ENCODE data around the gene CTDNEP1. TPM values are rescaled to one million over a fixed set of nuclear protein-coding genes. Genes with fewer than 3 reads are reported as not detected.

The CTDNEP1 gene
- total RNA-seq, 1 donor: 31.8 TPM

DNA sequence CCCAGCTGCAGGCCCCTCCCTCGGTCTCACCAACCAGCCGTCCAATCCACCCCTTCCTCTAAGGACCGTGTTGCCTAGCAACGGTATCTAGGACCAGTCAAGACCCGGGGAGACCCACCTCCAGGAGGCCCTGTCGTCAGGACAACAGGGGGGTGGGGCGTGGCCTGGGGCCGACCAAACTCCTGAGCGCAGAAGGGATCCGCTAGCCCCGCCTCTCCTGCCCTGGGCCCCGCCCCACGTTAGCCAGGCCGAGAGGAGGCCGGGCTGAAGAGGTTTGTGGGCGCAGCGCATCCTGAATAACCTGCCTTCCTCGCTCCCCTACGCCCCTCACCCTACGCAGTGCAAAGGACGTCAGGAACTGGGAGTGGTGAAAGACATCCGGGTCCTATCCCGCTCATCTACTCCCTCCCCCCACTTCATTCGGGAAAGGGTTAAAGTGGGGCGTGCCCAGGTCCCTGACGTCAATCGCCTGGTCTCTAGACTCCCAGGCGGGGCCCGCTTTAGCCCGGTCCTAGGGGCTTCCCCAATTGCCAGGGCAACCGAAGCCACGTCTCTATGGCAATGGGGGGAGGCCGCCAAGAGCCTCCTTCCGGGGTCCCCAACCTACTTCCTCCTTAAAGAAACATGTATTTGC lies 46.6 kb downstream of the CTDNEP1 start:
- Histone ChIP-seq H3K4me1 (ENCODE audit: insufficient read depth, low read length) (peaks cover 8% of the 10 kb centered on the region), H4K20me1 (ENCODE audit: insufficient read depth, low read length) (peaks cover 32% of the 10 kb centered on the region), H3K27me3 (ENCODE audit: insufficient read depth, low read length) (no peaks in the 10 kb centered on the region), H3K79me2 (ENCODE audit: insufficient read depth, low read length) (peaks cover 34% of the 10 kb centered on the region), H3K36me3 (ENCODE audit: insufficient read depth, low read length) (peaks cover 26% of the 10 kb centered on the region), H3K4me2 (ENCODE audit: insufficient read depth, low read length) (peak overlapping the region; percentile 92), H2AFZ (ENCODE audit: low read length) (peak overlapping the region; percentile 79), H3K4me3 (ENCODE audit: insufficient read depth, low read length) (peak overlapping the region; percentile 76), H3K9me3 (ENCODE audit: low read depth, low read length) (no peaks in the 10 kb centered on the region), H3K27ac (ENCODE audit: low read depth, low read length) (peak overlapping the region; percentile 74)
- DNase-seq (ENCODE audit: insufficient read length, low spot score, missing footprints): peak; percentile 99
- TF ChIP-seq, protein P1, sequence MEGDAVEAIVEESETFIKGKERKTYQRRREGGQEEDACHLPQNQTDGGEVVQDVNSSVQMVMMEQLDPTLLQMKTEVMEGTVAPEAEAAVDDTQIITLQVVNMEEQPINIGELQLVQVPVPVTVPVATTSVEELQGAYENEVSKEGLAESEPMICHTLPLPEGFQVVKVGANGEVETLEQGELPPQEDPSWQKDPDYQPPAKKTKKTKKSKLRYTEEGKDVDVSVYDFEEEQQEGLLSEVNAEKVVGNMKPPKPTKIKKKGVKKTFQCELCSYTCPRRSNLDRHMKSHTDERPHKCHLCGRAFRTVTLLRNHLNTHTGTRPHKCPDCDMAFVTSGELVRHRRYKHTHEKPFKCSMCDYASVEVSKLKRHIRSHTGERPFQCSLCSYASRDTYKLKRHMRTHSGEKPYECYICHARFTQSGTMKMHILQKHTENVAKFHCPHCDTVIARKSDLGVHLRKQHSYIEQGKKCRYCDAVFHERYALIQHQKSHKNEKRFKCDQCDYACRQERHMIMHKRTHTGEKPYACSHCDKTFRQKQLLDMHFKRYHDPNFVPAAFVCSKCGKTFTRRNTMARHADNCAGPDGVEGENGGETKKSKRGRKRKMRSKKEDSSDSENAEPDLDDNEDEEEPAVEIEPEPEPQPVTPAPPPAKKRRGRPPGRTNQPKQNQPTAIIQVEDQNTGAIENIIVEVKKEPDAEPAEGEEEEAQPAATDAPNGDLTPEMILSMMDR (IDR thresholded peaks at IDR 0.05; ENCODE audit: extremely low read depth, low read depth, low read length): no peak

DNA sequence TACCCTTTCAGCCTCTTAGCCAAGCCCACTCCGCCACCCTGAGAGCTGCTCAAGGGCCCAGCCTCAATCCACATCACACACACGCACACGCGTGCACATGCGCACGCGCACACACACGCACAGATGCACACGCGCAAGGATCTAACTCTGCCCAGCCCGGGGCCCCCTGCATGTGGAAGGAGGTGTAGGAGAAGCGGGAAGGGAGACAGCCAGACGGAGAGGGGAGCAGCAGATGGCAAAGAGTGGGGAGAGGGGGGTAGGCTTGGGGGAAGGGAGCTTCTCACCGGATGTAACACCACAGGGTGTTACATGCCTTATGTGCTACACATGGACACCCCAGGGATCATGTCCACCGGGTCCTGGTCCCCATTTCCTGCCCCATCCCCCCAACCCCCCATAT lies 47.2 kb downstream of the CTDNEP1 start:
- H3K4me1 ChIP-seq (ENCODE audit: insufficient read depth, low read length): peaks cover 8% of the 10 kb centered on the region
- no peak for DNase-seq (ENCODE audit: insufficient read length, low spot score, missing footprints)
- no peak overlapping the region for H2AFZ ChIP-seq (ENCODE audit: low read length)
- peak overlapping the region; percentile 74 for H3K27ac ChIP-seq (ENCODE audit: low read depth, low read length)
- peaks cover 31% of the 10 kb centered on the region for H4K20me1 ChIP-seq (ENCODE audit: insufficient read depth, low read length)
- TF ChIP-seq, protein P1 (IDR thresholded peaks at IDR 0.05; ENCODE audit: extremely low read depth, low read depth, low read length): no peak
- H3K79me2 ChIP-seq (ENCODE audit: insufficient read depth, low read length): peaks cover 30% of the 10 kb centered on the region
- peak overlapping the region; percentile 92 for H3K4me2 ChIP-seq (ENCODE audit: insufficient read depth, low read length)
- peaks cover 26% of the 10 kb centered on the region for H3K36me3 ChIP-seq (ENCODE audit: insufficient read depth, low read length)
- H3K4me3 ChIP-seq (ENCODE audit: insufficient read depth, low read length): peak overlapping the region; percentile 76
- no peaks in the 10 kb centered on the region for H3K27me3 ChIP-seq (ENCODE audit: insufficient read depth, low read length)
- H3K9me3 ChIP-seq (ENCODE audit: low read depth, low read length): no peaks in the 10 kb centered on the region

DNA sequence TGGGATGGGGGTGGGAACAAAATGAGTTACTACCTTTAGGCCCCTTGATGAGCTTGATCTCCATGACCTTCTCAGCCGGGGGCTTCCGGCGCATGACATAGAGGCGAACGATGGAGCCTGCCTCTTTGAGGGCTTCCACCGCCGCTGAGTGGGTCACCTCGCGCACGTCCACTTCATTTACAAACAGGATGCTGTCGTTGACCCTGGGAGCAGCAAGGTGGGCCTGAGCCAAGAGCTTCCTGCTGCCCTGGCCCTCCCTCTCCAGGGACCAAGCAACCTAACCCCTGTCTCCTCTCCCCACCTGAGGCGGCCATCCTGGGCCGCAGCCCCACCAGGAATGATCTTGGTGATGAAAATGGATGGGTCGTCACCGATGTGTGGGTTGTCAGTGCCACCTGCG lies 48.1 kb downstream of the CTDNEP1 start:
- Histone ChIP-seq H3K4me1 (ENCODE audit: insufficient read depth, low read length) (peaks cover 8% of the 10 kb centered on the region), H4K20me1 (ENCODE audit: insufficient read depth, low read length) (peaks cover 22% of the 10 kb centered on the region), H3K4me3 (ENCODE audit: insufficient read depth, low read length) (no peak overlapping the region), H3K27me3 (ENCODE audit: insufficient read depth, low read length) (no peaks in the 10 kb centered on the region), H3K36me3 (ENCODE audit: insufficient read depth, low read length) (peaks cover 26% of the 10 kb centered on the region), H2AFZ (ENCODE audit: low read length) (no peak overlapping the region), H3K79me2 (ENCODE audit: insufficient read depth, low read length) (peaks cover 21% of the 10 kb centered on the region), H3K27ac (ENCODE audit: low read depth, low read length) (no peak overlapping the region), H3K9me3 (ENCODE audit: low read depth, low read length) (no peaks in the 10 kb centered on the region), H3K4me2 (ENCODE audit: insufficient read depth, low read length) (no peak overlapping the region)
- TF ChIP-seq, protein P1 (IDR thresholded peaks at IDR 0.05; ENCODE audit: extremely low read depth, low read depth, low read length): no peak
- no peak for DNase-seq (ENCODE audit: insufficient read length, low spot score, missing footprints)

DNA sequence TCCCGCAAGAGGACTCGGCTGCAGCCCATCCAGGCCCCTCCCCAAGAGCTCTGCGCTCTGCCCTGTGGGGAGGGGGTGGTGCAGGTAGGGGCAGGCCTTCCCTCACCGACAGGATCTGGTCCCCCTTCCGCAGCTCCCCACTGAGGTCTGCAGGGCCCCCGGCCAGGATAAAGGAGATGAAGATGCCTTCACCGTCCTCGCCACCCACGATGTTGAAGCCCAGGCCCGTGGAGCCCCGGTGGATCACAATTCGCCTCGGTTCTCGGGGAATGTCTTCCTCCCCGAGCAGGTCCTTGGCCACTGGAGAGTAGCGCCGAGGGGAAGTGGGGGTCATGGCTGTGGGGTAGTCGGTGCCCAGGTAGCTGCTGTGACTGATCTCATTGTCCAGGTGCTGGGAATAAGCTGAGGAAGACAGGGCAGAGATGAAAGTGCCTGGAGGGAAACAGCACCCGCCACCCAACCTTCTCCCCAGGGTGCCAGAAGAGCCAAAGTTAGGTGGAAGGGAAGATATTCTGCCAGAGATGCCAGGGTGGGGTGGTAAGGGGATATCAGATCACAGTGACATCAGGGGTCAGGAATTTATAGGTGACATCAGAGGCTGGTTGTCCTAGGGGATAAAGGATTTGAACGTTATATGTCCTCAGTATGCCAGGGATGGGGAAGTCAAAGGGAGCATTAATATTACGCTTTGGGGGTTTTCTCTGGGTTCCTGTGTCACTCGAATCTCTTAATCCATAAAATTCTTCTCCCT lies 54.7 kb downstream of the CTDNEP1 start:
- H3K4me3 ChIP-seq (ENCODE audit: insufficient read depth, low read length): no peak overlapping the region
- H3K79me2 ChIP-seq (ENCODE audit: insufficient read depth, low read length): no peaks in the 10 kb centered on the region
- H3K27me3 ChIP-seq (ENCODE audit: insufficient read depth, low read length): no peaks in the 10 kb centered on the region
- peaks cover 52% of the 10 kb centered on the region for H3K36me3 ChIP-seq (ENCODE audit: insufficient read depth, low read length)
- no peaks in the 10 kb centered on the region for H4K20me1 ChIP-seq (ENCODE audit: insufficient read depth, low read length)
- no peak overlapping the region for H2AFZ ChIP-seq (ENCODE audit: low read length)
- no peak for DNase-seq (ENCODE audit: insufficient read length, low spot score, missing footprints)
- no peak overlapping the region for H3K27ac ChIP-seq (ENCODE audit: low read depth, low read length)
- H3K9me3 ChIP-seq (ENCODE audit: low read depth, low read length): no peaks in the 10 kb centered on the region
- TF ChIP-seq, protein P1 (IDR thresholded peaks at IDR 0.05; ENCODE audit: extremely low read depth, low read depth, low read length): no peak
- no peaks in the 10 kb centered on the region for H3K4me1 ChIP-seq (ENCODE audit: insufficient read depth, low read length)
- no peak overlapping the region for H3K4me2 ChIP-seq (ENCODE audit: insufficient read depth, low read length)

All from osteoblast (primary cell).